Lower leg skin (tissue), 3 donors: Measurements from ENCODE around the gene ENPEP.

Experiments
- CTCF ChIP-seq, 3 donors: fragments of 450-650 bp; IDR thresholded peaks; one replicate each; pipeline ENCODE4 v1.5.1; 2016; ENCODE audit warnings: antibody characterized with exemption in 3 of 3, mild to moderate bottlenecking in 3 of 3, moderate library complexity in 2 of 3
- POLR2A ChIP-seq, 2 donors: fragments of 450-650 bp; IDR thresholded peaks; one replicate each; pipeline ENCODE4 v1.6.1; 2016 to 2017; ENCODE audit warnings: antibody characterized with exemption in 2 of 2, mild to moderate bottlenecking in 1 of 2, moderate library complexity in 1 of 2

- TF ChIP-seq CTCF (IDR thresholded peaks at IDR 0.05) (no peak), POLR2A (IDR thresholded peaks at IDR 0.05) (no peak)
Observed at GRCh38 chr4:110460074-110460746, 15.7 kb upstream of the ENPEP start.
